Activated T-helper 1 cell treated with anti-CD3 and anti-CD28 coated beads, Interleukin-12 subunit alpha, Interleukin-12 subunit beta, Interleukin-2, Interleukin-4 antibody, amounts not matched to agents 30 ng/mL and 10 ng/mL and 1 ng/mL, durations not matched to agents 14 hours and 24 hours and 36 hours (primary cell): ENCODE results near the gene NPDC1. TPM values are rescaled to one million over a fixed set of nuclear protein-coding genes. Genes with fewer than 3 reads are reported as not detected.
"Not testable (repeated sequence)": the region's sequence is repeated elsewhere in the genome, so short reads cannot be mapped to it uniquely, and the experiment has no call there.

Experiments
- DNase-seq: peaks from one replicate; pipeline ENCODE4 v3.0.0; 2021; ENCODE audit warnings: low spot score
- H3K27ac Mint-ChIP-seq: one replicate; pipeline ENCODE4 v1.8.0; 2021; ENCODE audit warnings: mild to moderate bottlenecking, mixed read lengths
- H3K27me3 Mint-ChIP-seq: one replicate; pipeline ENCODE4 v1.8.0; 2022; ENCODE audit warnings: mild to moderate bottlenecking, moderate library complexity, mixed read lengths; ENCODE audit not compliant: insufficient read depth
- H3K36me3 Mint-ChIP-seq: one replicate; pipeline ENCODE4 v1.8.0; 2021; ENCODE audit warnings: low read depth, mixed read lengths
- H3K4me1 Mint-ChIP-seq: one replicate; pipeline ENCODE4 v1.8.0; 2021; ENCODE audit warnings: low read depth, mixed read lengths
- H3K4me3 Mint-ChIP-seq: one replicate; pipeline ENCODE4 v1.8.0; 2021; ENCODE audit warnings: mild to moderate bottlenecking, moderate library complexity, mixed read lengths
- H3K9me3 Mint-ChIP-seq: one replicate; pipeline ENCODE4 v1.8.0; 2021; ENCODE audit warnings: mixed read lengths
- intact Hi-C: fragments of 100-400 bp; cut with micrococcal nuclease; formaldehyde crosslinking; loops from one replicate; pipeline ENCODE4 v1.15.1; 2024
- total RNA-seq: library from RNA; stranded (reverse); gene quantifications from 2 replicates; pipeline ENCODE4 v1.2.3, GENCODE V29; 2022

The NPDC1 gene
- total RNA-seq, 1 donor from 2014 or later, result 80.1 TPM

DNA sequence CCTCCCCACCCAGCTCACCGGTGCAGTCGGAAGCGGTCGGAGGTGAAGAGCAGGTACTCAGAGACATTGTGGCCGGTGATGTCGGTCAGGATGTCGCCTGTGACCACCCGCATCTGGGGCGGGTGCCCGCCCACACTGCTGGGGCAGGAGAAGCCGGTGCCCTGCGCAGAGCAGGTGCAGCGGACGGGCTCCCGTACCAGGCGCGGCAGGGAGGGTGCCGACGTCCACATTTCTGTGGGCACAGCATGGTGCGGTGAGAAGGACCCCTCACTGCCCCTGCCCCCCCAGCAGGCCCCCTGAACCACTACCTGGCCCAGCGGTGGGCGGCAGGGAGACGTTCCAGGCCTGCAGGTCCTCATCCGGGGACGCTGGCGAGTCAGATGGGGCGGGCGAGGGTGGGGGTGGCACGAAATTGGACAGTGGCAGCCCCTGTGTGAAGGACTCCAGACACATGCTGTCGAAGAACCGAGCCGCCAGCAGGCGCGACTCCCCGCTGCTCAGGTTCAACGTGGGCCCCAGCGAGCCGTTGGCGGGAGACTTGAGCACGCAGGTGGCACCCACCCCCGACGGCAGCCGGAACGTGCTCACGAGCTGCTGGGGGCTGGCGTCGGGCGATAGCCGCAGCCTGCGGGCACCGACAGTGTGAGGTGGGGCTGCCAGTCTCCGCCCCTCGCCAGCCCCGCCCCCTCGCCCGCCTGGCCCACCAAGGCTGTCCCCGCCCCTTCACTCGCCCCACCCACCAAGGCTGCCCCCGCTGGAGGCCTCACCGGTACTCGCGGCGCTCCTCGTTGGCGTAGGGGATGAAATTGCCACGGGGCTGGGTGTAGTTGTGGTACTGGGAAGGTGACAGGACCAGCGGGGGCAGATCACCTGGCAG lies 33.0 kb downstream of the NPDC1 start:
- no peaks in the 10 kb centered on the region for H3K36me3 Mint-ChIP-seq
- H3K9me3 Mint-ChIP-seq, result no peaks in the 10 kb centered on the region
- H3K27ac Mint-ChIP-seq, result no peak overlapping the region
- intact Hi-C loops, result no loop called here
- no peaks in the 10 kb centered on the region for H3K27me3 Mint-ChIP-seq
- no peak overlapping the region for H3K4me3 Mint-ChIP-seq
- no peaks in the 10 kb centered on the region for H3K4me1 Mint-ChIP-seq
- no peak for DNase-seq

DNA sequence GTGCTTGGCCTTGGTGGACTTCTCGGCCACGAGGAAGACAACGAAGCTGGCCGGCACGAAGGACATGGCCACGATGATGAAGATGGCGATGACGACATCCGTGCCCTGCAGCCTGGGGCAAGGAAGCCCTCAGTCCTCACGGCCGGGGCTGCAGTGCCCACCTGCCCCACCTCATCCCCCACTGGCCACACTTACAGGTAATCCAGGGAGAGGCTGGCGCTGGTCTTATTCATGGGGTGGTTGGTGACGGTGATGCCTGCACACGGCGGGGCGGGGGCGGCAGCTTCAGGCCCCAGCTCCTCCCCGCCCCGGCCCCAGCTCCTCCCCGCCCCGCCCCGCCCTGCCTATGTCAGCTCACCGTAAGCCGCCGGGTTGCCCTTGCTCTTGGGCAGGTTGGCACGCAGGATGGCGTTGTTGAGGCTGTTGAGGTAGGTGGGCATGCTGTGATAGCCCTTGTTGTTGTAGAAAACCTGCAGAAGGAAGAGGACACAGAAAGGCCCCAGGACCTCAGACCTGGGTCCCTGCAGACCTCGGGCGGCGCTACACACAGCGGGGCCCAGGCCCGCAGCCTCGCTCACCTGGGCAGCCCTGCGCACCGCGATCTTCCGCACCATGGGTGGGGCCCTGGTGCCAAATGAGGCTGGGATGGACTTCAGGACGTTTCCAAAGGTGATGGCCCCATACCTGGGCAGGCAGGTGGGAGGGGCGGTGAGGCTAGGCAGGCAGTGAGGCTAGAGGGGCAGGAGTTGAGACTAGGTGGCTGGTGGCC lies 33.9 kb downstream of the NPDC1 start:
- Mint-ChIP-seq H3K9me3 (no peaks in the 10 kb centered on the region), H3K27me3 (no peaks in the 10 kb centered on the region), H3K4me3 (no peak overlapping the region), H3K27ac (no peak overlapping the region), H3K4me1 (no peaks in the 10 kb centered on the region), H3K36me3 (no peaks in the 10 kb centered on the region)
- intact Hi-C loops, result no loop called here
- DNase-seq, result no peak

DNA sequence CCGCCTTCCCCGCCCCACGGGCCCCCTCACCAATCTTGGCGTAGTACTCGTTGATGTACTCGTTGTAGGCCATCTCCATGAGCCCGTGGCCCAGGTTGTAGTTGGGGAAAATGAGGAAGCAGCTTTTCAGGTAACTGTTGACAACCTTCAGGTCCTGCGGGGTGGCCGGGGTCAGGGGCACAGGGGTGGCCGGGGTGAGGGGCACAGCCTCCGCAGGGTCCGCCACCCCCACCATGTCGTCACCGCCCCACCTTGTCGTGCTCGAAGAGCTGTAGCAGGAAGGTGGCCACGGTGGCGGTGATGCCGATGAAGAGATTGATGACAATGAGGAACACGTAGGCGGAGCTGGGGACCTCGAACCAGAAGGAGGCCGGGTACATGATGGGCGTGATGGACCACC lies 34.8 kb downstream of the NPDC1 start:
- no peak overlapping the region for H3K27ac Mint-ChIP-seq
- no peaks in the 10 kb centered on the region for H3K36me3 Mint-ChIP-seq
- H3K27me3 Mint-ChIP-seq, result no peaks in the 10 kb centered on the region
- no peaks in the 10 kb centered on the region for H3K9me3 Mint-ChIP-seq
- no peaks in the 10 kb centered on the region for H3K4me1 Mint-ChIP-seq
- H3K4me3 Mint-ChIP-seq, result no peak overlapping the region
- DNase-seq, result no peak
- intact Hi-C loops, result no loop called here

DNA sequence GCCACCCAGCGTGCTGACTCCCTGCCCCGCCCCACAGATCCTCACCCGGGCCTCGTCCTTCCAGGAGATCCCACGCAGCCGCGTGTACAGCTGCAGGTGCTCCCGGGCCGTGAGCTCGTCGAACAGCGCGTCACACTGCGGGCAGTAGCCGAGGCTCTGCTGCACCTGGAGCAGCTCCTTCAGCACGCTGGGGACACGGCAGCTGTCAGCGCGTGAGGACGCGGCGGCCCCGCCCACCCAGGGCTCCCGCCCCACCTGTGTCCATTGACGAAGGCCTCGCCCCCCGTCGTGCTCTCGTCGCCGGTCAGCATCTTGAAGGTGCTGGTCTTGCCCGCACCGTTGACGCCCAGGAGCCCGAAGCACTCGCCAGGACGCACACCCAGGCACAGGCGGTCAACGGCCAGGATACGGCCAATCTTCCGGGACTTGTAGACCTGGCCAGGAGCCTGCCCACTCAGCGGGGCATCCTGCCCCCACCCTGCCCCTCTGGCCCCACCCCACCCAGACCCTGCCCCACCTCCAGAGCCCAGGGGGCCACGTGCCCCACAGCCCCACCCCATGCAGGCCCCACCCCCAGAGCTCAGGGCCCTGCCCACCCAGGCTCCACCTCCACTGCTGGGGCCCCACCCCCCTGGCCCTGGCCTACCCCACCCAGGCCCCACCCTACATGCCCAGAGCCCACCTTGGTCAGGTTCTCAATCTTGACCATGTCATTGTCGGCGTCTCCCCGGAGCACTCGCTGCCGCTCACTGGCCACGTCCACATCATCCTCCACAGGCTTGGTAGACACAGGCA lies 35.8 kb downstream of the NPDC1 start:
- Mint-ChIP-seq H3K36me3 (no peaks in the 10 kb centered on the region), H3K27ac (no peak overlapping the region), H3K9me3 (no peaks in the 10 kb centered on the region), H3K4me3 (no peak overlapping the region), H3K27me3 (no peaks in the 10 kb centered on the region), H3K4me1 (no peaks in the 10 kb centered on the region)
- DNase-seq, result no peak
- intact Hi-C loops, result no loop called here

DNA sequence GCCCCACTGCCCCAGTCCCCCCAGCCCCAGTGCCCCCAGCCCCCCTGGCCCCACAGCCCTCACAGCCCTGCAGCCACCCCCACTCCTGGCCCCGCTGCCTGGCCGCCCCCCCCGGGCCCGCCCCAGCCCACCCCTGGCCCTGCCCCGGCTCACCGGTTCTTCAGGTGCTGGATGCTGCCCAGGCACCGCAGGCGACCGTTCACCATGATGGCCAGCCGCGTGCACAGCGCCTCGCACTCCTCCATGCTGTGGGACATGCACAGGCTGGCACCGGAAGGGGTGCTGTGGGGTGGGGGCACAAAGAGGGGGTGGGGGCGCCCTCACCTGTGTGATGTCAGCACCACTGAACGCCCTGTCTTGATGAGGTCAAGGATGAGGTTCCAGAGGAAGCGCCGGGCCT lies 36.8 kb downstream of the NPDC1 start:
- no peak for DNase-seq
- no peak overlapping the region for H3K27ac Mint-ChIP-seq
- H3K9me3 Mint-ChIP-seq, result no peaks in the 10 kb centered on the region
- no peaks in the 10 kb centered on the region for H3K4me1 Mint-ChIP-seq
- intact Hi-C loops, result no loop called here
- peaks cover 2% of the 10 kb centered on the region for H3K27me3 Mint-ChIP-seq
- H3K4me3 Mint-ChIP-seq, result no peak overlapping the region
- H3K36me3 Mint-ChIP-seq, result no peaks in the 10 kb centered on the region

DNA sequence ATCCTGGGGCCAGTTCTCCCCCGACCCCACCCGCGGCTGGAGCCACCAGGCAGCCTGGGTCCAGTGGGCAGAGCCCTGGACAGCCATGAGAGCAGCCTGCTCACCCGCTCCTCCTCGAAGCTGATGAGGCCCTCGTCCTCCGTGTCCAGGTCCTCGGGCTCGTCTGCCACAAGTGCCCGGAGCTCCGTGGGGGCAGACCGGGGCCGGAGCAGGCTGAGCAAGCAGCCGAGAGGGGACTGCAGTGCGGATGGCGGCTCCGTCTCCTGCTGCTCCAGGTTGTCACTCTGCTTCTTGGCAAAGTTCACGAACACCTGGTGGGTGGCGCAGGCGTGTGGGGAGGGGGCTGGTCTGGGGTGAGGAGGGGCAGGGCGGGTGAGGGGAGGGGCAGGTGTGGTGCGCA lies 37.7 kb downstream of the NPDC1 start:
- intact Hi-C loops, result no loop called here
- H3K9me3 Mint-ChIP-seq, result no peaks in the 10 kb centered on the region
- no peaks in the 10 kb centered on the region for H3K36me3 Mint-ChIP-seq
- H3K27ac Mint-ChIP-seq, result no peak overlapping the region
- H3K4me3 Mint-ChIP-seq, result no peak overlapping the region
- H3K4me1 Mint-ChIP-seq, result no peaks in the 10 kb centered on the region
- H3K27me3 Mint-ChIP-seq, result peaks cover 2% of the 10 kb centered on the region
- no peak for DNase-seq

DNA sequence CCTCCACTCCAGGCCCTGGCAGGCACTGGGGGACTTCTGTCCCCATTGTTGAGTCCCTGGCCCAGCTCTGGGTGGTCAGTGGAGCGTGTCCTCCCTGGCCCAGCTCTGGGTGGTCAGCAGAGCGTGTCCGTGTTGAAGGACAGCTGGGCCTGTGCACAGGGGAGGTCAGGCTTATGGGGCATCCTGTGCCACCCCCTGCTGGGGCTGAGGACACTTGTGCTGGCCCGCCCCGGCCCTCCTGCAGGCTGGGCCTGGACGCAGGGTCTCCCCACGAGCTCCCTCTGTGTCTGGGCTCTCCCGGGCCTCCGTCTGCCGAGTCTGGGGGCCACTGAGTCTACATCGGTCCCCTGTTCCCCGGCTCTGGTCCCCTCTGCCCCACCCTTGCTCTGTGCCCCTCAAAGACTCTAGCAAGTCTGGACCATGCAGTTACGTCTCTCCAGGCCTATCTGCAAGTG lies 38.1 kb downstream of the NPDC1 start:
- no peak for DNase-seq
- Mint-ChIP-seq H3K36me3 (no peaks in the 10 kb centered on the region), H3K9me3 (no peaks in the 10 kb centered on the region), H3K4me1 (no peaks in the 10 kb centered on the region), H3K27ac (no peak overlapping the region), H3K4me3 (no peak overlapping the region), H3K27me3 (peaks cover 2% of the 10 kb centered on the region)
- intact Hi-C loops, result no loop called here

DNA sequence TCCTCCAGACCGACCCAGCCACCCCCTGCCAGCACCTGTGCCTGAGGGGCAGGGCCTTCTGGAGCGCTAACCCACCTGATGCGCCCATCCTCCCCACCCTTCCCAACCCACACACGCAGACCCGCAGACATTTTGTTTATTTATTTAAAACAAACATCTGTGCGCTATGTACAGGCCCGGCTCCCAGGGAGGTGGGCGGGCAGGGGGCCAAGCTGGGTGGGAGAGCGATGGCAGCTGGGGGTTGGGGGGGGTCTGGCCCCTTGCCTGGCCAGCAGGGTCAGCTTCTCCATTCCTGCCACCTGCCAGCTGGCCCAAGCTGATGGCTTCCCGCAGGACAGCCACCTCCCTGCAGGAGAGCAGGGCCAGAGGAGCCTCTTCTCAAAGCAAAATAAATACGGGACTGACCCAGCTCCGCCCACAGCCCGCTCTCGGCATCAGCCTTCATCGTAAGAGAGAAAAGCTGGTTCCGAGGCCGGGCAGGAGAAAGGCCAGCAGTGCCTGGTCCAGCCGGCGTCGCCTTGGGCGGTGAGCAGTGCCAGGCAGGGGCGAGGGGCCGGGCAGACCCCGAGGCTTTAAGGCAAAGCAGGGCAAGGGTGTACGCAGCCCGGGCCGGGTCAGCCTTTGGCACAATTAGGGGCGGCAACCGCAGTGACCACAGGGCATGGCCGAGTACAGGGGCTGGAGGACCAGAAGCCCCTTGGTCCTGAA lies 38.7 kb downstream of the NPDC1 start:
- intact Hi-C loops, result no loop called here
- Mint-ChIP-seq H3K9me3 (no peaks in the 10 kb centered on the region), H3K4me1 (no peaks in the 10 kb centered on the region), H3K27me3 (peaks cover 2% of the 10 kb centered on the region), H3K4me3 (no peak overlapping the region), H3K27ac (no peak overlapping the region), H3K36me3 (no peaks in the 10 kb centered on the region)
- DNase-seq, result no peak

DNA sequence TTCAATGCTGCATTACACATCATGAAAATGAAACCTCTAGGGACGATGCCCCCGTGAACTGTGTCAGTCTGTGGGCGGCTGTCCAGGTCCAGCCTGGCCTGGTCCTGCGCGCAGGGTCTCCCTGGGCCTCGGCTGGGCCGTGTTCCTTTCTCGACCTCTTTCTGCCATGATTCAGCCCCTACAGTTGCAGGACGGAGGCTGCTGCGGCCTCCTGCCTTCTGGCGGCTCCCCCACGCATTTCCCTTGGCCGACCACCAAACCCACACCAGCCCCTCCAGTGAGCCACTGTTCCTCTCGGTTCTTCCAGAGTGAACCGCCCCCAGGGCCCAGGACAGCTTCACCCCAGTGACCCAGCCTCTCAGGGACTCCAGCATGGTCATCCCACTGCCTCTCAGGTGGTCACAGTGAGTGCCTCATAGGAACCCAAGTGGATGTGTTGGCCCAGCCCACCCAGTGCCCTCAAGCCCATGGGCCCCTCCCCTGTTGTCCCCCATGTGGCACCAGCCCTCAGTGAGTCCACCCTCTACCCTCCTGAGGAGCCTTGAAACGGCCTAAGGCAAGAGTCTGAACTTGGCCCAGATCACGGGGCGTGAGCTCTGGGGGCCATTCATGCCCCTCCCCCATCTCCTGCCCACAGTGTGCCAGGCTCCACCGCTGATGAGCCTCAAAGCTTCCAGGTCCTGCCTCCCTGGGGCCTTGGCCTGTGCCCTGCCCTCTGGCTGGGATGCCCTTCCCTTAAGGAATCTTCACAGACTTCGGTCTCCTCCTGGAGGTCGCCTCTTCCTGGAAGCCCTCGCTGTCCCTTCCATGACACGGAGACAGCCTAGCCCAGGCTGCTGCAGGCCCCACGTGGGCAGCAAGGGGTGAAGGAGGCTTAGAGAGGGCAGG lies 39.6 kb downstream of the NPDC1 start:
- H3K27ac Mint-ChIP-seq, result no peak overlapping the region

DNA sequence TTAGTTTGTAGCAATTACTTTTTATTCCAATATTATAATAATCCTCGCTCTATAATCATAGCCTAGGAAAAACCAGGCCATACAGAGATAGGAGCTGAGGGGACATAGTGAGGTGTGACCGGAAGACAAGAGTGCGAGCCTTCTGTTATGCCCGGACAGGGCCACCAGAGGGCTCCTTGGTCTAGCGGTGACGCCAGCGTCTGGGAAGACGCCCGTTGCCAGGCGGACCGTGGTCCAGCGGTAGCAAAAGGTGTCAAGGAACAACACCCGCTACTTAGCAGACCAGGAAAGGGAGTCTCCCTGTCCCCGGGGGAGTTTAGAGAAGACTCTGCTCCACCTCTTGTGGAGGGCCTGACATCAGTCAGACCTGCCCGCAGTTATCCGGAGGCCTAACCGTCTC lies 41.7 kb downstream of the NPDC1 start:
- DNase-seq, result not testable (repeated sequence)

More for the DNA sequence above, 39.6 kb downstream of the NPDC1 start:
- intact Hi-C loops, result no loop called here
- H3K4me1 Mint-ChIP-seq, result no peaks in the 10 kb centered on the region
- H3K4me3 Mint-ChIP-seq, result no peak overlapping the region
- no peaks in the 10 kb centered on the region for H3K36me3 Mint-ChIP-seq
- no peaks in the 10 kb centered on the region for H3K9me3 Mint-ChIP-seq
- no peak for DNase-seq
- peaks cover 2% of the 10 kb centered on the region for H3K27me3 Mint-ChIP-seq

DNA sequence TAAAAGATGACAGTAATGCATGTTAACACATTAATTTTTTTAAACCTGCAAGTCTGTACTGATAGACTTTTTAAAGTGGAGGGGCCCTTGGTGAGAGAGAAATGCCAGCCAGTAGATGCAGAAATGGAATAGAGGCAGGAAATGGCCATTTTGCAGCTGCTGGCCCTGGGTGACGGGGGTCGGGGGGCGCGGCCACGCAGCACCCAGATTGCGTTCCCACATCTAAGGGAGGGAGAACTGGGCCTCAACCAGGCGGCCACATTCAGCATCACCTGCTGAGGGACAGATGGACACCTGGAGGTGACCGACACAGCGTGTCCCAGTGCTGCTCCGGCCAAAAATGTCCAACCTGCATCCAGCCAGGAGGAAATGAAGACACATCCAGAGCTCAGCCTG lies 43.3 kb downstream of the NPDC1 start:
- intact Hi-C loops, result no loop called here

More for the DNA sequence above, 41.7 kb downstream of the NPDC1 start:
- not testable (repeated sequence) for H3K9me3 Mint-ChIP-seq, H3K27me3 Mint-ChIP-seq, H3K36me3 Mint-ChIP-seq, H3K27ac Mint-ChIP-seq, H3K4me3 Mint-ChIP-seq
- H3K4me1 Mint-ChIP-seq, result peaks cover 11% of the 10 kb centered on the region
- intact Hi-C loops, result loop anchor here (1.0 kb wide), 1 partner anchor 31 kb away; no protein-coding TSS in a partner anchor

More for the DNA sequence above, 43.3 kb downstream of the NPDC1 start:
- Mint-ChIP-seq H3K27ac (no peak overlapping the region), H3K4me3 (no peak overlapping the region), H3K36me3 (no peaks in the 10 kb centered on the region), H3K27me3 (peaks cover 11% of the 10 kb centered on the region), H3K4me1 (peaks cover 19% of the 10 kb centered on the region), H3K9me3 (no peaks in the 10 kb centered on the region)
- no peak for DNase-seq
